Ureter (tissue), 1 donor: Measurements from ENCODE around the gene PSMD1. TPM values are rescaled to one million over a fixed set of nuclear protein-coding genes. Genes with fewer than 3 reads are reported as not detected.
A peak's percentile ranks its signal among the peaks of the same experiment; 100 is the strongest.
"Not testable (repeated sequence)": the region's sequence is repeated elsewhere in the genome, so short reads cannot be mapped to it uniquely, and the experiment has no call there.

Source experiments
- DNase-seq: peaks from one replicate; pipeline ENCODE4 v3.0.0-alpha.2; 2020; ENCODE audit warnings: low spot score
- total RNA-seq: library from RNA; stranded (reverse); gene quantifications from one replicate; pipeline ENCODE4 v1.2.4, GENCODE V29; 2023
- donor health status: DM: yes; HTN: yes; CAD: no.

PSMD1 gene
- total RNA-seq, result 102 TPM

DNA sequence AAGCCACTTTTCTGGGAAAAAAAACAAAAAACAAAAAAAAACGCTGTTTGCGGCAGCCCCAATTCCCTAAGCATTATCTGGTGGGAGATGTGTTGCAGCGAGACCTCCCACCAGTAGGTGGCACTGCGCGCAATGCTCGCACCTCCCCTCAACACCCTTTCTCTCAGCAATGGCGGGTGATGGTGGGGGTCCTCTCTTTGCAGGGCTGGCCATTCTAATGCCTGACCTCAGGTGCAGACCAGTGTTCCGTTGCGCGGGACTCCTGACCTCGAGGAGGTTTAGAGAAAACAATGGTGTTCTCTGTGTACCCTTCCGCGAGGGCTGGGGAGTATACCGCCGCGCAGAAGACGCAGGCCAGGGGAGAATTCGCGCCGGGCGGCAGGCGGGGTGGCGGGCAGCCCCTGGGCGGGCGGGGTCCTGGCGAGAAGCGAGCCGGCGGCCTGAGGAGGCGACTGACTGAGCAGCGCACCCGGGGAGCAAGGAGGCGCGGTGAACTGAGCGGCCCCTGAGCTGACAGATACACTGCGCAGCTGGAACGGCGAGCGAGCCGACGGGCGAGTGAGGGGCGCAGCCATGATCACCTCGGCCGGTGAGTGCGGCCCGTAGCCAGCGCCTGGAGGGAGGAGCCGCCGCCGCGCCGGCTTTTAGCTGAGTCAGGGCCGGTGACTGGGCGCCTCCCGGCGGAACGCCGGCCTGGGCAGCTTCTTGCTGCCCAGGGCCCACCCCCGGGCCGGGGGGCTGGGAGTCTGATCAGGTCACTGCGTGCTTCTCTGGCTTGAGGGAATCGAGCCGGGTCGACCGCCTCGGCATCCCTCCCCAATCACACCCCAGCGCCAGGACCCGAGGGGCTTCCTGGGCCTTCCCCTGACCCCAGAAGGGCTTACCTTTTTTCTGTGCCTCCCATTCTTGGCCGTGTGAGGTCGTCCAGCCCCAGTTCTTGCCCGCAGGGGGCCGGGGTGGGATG lies at the start of gene PSMD1:
TSS of gene PSMD1 (plus strand) at position 415 of the 964 bp plus-strand sequence. CDS start at position 574, 159 bp downstream.
- DNase-seq, result peak; percentile 93

DNA sequence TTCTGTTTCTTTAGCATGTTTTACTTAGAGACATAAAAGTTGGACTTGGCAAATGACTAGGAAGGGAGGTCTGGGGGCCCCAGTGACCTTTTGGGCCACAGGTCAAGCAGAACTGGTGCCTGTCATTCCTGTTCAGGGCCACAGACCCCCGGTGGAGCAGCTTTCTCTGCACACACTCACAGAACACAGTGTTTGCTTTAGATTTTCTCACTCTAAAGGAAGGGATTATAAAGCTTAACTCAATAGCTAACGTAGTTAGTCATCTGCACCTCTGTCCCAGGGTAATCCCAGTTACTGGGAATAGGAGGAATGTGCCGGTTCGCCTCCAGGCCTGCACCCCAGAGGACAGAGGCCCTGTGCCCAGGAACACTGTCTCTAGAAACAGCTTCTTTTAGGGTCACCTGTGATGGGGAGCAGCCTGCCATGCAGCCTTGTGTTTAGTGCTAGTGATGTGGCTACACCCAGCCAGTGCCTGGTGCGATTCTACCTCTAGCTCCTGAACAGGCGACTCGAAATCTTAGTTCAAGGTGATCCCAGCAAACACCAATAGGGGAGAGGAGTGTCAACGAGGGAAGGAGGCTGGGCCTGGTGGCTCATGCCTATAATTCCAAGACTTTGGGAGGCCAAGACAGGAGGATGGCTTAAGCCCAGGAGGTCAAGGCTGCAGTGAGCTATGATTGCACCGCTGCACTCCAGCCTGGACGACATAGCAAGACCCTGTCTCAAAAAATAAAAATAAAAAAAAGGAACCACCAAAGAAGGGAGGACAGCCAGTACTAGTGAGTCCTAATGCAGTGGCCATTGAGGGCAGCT lies 49.2 kb upstream of the PSMD1 start:
- no peak for DNase-seq

GRCh38 chr2:231008131-231008530 lies 48.5 kb upstream of the PSMD1 start:
- DNase-seq, result no peak

GRCh38 chr2:231009236-231009919 lies 47.3 kb upstream of the PSMD1 start:
- no peak for DNase-seq

- DNase-seq, result no peak
Measured at GRCh38 chr2:231010201-231010730, 46.4 kb upstream of the PSMD1 start.

DNA sequence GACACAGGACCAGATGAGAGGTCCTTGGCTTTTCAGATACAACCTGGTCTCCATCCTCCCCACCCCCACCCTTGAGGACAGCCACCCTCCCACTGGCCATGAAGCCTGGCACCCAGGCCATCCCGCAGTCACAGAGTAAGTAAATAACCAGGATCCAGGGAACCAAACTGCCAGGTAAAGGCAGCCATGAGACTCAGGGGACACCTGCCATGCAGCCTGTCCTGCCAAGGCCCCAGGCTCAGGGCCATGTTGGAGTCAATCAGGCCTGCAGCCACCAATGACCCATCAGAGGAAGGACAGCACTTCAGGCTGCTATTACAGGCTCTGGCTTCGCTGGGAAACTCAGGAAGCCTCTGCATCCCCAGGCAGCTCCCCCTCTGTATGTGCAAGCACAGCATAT lies 45.1 kb upstream of the PSMD1 start:
- DNase-seq, result no peak

GRCh38 chr2:231012463-231012862 lies 44.2 kb upstream of the PSMD1 start:
- no peak for DNase-seq

- DNase-seq, result no peak
Measured at GRCh38 chr2:231013820-231014219, 42.8 kb upstream of the PSMD1 start.

- no peak for DNase-seq
Measured at GRCh38 chr2:231015478-231015877, 41.2 kb upstream of the PSMD1 start.

DNA sequence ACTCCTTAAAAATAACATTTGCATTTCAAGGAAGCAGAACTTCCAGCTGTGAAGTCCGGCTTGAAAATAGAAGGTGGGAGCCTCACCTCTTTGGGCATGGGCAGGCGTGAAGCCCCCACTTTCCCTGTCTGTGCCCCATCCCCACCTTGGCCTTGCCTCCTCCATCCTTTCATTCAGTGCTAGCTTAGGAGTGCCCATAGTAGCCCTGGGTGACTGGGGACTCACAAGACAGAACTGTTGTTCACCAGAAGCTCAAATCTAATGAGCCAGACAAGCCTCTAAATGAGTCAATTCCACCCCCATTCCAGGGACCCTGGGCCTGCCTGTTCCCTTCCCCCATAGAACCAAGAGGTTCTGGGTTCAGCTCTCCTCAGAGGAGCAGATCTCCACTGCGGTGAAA lies 40.7 kb upstream of the PSMD1 start:
- no peak for DNase-seq

DNA sequence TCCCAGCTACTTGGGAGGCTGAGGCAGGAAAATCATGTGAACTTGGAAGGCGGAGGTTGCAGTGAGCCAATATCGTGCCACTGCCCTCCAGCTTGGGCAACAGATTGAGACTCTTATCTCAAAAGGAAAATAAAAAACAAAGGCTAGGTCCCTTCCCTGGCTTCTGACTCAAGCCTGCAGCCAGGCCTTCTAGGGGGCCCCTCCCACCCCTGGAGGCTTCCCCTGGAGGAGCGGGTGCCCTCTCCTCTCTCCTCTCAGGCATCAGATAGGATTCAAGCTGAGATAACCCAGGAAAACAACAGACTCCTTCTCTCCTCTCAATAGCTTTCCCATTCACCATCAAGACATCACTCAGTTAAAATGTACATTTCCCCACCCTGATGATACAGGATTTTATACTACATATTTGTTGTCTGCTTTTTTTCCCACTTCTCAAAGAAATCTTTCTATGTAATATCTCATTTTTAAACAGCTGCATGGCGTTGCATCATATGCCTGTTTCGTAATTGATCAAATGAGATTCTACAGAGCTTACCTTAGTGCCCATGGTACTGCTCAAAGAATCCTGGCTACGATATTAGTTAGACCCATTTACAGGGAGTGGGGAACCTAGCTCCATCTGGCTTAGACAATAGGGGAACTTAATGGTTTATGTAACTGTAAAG lies 40.0 kb upstream of the PSMD1 start:
- no peak for DNase-seq

GRCh38 chr2:231017231-231017598 lies 39.5 kb upstream of the PSMD1 start:
- no peak for DNase-seq

- DNase-seq, result no peak
Measured at GRCh38 chr2:231018184-231018583, 38.5 kb upstream of the PSMD1 start.

GRCh38 chr2:231025059-231025458 lies 31.6 kb upstream of the PSMD1 start:
- not testable (repeated sequence) for DNase-seq

- DNase-seq, result no peak
Measured at GRCh38 chr2:231028889-231029288, 27.8 kb upstream of the PSMD1 start.

DNA sequence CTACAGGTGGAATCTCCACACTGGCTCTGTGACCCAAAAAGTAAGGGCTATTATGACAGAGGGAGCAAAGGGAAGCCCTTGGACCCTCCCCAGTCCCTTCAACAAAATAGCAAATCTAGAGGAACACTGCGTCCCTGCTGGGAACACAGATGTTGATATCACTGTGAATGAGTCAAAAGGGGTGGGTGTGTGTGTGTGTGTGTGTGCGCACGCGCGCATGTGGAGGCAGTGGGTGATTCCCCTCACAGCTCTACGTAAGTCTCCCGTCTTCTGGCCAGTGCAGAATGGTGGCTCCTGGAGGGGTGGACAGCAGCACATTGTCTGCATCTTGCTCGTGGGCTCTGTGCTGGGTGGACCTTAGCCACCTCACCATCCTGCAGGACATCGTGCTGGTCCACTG lies 27.1 kb upstream of the PSMD1 start:
- DNase-seq, result no peak

- DNase-seq, result no peak
Measured at GRCh38 chr2:231030725-231031124, 25.9 kb upstream of the PSMD1 start.

GRCh38 chr2:231032575-231033140 lies 24.0 kb upstream of the PSMD1 start:
- DNase-seq, result no peak

DNA sequence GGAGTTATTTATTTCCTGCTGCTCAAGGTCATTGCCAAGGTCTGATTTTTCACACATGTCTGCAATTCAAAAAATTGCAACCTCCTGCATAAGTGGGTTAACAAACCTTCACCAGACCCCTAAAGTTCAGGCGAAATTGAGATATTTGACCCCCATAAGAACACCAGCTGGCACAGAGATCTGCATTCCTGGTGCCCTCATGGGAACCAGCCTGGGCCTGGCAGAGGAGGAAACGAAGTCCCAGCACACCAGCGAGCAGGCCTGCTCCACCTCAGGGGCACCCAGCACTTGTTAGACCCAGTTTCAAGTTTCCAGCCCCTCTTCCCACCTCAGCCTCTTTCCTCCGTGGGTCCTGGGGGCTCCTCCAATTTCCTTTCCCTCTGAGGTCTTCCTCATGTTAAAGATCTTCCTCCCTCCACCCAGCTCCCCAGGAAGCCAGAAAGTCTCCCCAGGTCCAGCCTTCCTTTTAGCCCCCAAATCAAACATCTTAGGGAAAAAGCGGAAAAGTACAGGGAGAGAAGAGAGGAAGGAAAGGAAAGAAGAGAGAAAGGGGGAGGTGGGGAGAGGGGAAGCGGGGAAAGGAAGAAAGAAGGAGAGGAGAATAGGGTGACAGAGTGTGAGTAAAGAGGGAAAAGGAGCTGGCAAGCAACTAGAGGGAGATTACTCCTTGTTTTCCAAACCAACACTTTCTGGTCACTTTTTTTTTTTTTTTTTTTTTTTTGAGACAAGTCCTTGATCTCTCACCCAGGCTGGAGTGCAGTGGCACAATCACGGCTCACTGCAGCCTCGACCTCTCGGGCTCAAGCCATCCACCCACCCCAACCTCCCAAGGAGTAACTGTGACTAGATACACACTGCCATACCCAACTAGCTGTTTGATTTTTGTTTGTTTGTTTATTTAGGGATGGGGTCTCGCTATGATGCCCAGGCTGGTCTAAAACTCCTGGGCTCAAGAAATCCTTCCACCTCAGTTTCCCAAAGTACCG lies 23.2 kb upstream of the PSMD1 start:
- DNase-seq, result no peak
